Activated T-cell treated with anti-CD3 and anti-CD28 coated beads, Interleukin-2, amount 50 U/mL, for 48 hours (primary cell): ENCODE results near the gene CPEB2.
"Not testable (repeated sequence)": the region's sequence is repeated elsewhere in the genome, so short reads cannot be mapped to it uniquely, and the experiment has no call there.

ENCODE experiments used
- DNase-seq, 2 experiments: peaks; one replicate each; pipeline ENCODE4 v3.0.0-alpha.2; 2020

The CPEB2 gene

DNA sequence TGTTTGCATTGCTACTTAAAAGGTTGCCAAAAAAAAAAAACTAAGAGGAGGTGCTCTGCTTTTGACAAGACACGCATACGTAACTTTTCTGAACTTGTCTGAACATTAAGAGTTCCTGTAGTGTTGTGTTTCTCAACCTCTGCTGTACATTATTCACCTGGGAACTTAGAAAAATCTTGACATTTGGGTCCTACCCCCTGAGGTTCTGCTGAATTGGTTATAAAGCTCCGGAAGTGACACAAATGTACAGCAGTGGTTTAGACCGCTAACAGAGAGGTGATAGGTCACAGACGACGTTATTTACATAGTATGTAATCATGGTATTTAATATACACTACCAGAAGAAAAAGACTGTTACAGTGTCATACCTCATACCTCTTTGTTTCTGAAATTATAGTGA, 61.1 kb downstream of the CPEB2 start:
- no peak for DNase-seq

DNA sequence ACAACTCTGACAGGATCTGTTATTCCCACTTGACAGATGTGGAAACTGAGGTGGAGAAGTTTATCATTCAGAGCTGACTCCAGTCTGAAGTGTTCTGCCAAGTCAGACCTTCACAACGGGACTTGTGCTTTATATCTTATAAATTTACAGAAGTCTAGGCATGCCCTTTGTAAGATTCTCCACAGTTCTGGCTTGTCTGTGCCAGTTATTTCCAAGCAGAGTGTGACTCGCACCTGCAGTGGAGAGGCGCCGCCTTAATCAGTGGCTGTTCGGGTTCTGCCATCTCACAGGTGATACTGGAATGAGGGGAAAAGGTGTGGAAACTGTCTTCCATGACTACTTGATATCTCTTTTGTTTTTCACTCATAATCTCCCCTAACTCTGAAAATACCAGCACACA, 63.2 kb downstream of the CPEB2 start:
- DNase-seq: no peak

DNA sequence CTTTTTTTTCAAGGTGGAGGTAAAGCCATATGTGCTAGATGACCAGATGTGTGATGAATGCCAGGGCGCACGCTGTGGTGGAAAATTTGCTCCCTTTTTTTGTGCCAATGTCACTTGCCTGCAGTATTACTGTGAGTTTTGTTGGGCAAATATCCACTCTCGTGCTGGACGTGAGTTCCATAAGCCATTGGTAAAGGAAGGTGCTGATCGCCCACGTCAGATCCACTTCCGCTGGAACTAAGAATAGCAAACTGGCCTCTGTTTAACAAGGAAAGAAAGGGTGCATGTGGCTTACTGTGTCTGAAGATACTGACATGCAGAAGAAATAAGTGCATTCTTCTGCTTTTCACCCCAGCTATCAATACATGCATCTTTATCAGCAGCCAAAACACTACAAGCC, 63.9 kb downstream of the CPEB2 start:
- no peak for DNase-seq

- no peak for DNase-seq
Observed at GRCh38 chr4:15068298-15068697, 66.0 kb downstream of the CPEB2 start.

DNA sequence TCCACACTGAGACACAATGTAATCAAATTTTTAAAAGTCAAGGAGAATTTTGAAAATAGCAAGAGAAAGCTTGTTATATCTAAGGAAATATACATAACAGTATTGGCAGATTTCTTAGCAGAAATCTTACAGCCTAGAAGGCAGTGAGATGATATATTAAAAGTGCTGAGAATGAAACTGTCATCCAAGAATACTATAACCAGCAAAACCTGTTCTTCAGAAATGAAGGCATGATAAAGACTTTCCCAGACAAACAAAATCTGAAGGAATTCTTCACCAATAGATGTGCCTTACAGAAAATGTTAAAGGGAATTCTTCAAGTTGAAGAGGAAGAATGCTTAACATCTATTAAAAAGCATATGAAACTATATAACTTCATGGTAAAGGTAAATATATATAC, 73.6 kb downstream of the CPEB2 start:
- DNase-seq: no peak

- no peak for DNase-seq
Observed at GRCh38 chr4:15077969-15078368, 75.7 kb downstream of the CPEB2 start.

- no peak for DNase-seq
Observed at GRCh38 chr4:15078682-15079642, 76.7 kb downstream of the CPEB2 start.

DNA sequence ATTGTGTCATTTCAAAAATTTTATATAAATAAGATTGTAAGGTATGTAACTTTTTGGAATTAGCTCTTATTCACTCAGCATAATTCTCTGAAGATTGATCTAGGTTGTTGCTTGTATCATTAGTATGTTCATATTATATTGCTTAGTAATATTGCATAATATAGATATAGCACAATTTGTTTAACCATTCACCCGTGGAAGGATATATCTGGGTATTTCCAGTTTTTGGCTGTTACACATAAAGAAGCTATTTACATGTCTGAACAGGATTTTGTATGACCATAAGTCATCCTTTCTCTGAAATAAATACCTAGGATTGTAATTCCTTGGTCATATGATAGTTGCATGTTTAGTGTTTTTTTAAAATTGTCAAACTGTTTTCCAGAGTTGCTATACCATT, 82.5 kb downstream of the CPEB2 start:
- DNase-seq: no peak

GRCh38 chr4:15085762-15086161, 83.5 kb downstream of the CPEB2 start:
- not testable (repeated sequence) for DNase-seq

DNA sequence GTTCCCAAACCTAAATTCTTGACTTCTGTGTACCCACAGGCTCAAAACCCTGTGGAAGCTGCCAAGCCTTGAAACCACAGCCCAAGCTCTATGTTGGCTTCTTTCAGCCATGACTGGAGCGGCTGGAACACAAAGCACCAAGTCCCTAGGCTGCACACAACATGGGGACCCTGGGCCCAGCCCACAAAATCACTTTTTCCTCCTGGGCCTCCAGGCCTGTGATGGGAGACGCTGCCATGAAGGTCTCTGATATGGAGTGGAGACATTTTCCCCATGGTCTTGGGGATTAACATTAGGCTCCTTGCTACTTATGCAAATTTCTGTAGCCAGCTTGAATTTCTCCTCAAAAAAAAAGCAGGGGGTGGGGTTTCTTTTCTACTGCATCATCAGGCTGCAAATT, 84.0 kb downstream of the CPEB2 start:
- DNase-seq: not testable (repeated sequence)

- DNase-seq: no peak
Observed at GRCh38 chr4:15088394-15089035, 86.2 kb downstream of the CPEB2 start.

DNA sequence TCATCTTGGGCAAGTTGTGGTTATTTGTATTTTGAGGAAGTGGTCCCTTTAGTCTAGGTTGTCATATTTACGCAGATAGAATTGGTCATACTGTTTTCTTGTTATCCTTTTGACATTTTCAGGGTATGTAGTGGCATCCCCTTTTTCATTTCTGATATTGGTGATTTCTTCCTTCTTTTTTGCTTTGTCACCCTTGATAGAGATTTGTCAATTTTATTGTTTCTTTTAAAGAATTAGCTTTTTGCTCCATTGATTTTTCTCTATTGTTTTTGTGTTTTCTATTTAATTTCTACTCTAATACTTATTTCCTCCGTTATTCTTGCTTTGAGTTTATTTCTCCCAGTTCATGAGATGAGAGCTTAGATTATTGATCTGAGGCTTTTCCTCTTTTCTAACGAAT, 87.7 kb downstream of the CPEB2 start:
- DNase-seq: no peak

GRCh38 chr4:15100380-15100779, 98.1 kb downstream of the CPEB2 start:
- no peak for DNase-seq

DNA sequence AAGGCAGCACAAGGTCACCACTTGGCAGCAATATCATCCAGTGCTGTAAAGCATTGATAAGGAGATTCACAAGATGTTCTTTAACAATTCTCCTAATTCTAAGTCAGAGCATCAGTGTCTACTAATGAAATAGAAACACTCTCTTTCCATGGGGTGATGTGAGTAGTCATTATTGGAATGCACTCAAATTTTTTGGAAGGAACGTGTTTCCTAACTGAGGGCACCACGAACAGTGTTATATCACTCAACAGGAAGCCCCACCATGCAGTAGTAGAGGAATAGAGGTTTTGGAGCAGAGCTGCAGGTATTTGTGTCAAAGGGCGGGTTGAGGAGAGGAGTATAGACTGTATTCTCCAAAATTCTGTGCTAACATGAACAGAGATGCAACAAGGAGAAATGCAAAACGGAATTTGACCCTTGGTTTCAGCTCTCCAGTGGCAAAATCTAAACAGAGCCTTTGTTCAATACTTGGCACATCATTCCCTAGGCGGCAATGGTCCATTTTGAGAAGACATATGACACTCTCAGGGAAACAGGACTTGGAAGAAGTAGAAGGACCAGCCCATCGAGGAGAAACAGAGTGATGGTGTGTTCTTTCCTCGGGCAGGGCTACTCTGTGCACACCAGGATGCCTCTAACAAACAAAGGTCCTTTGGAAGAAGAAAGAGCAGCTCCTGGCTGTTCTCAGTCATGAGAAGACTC, 98.9 kb downstream of the CPEB2 start:
- DNase-seq: no peak

DNA sequence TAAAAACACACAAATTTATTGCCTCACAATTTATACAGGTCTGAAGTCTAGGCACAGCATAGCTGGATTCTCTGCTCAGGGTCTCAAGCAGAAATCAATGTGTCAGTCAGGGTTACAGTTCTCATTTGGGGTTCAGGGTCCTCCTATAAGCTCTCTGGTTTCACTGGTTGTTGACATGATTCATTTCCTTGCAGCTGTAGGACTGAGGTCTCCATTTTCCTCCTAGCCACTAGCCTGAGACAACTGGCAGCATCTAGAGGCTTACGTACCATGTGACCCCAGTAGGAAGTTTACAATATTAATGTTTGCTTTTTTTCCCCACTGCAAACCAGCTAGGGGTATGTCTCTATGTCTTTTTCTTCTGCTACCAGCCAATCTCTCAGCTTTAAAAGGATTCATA, 102.5 kb downstream of the CPEB2 start:
- DNase-seq: no peak

GRCh38 chr4:15106399-15106798, 104.1 kb downstream of the CPEB2 start:
- no peak for DNase-seq

- no peak for DNase-seq
Observed at GRCh38 chr4:15109600-15109999, 107.3 kb downstream of the CPEB2 start.

- no peak for DNase-seq
Observed at GRCh38 chr4:15110120-15110571, 107.9 kb downstream of the CPEB2 start.

GRCh38 chr4:15116509-15117079, 114.3 kb downstream of the CPEB2 start:
- no peak for DNase-seq

DNA sequence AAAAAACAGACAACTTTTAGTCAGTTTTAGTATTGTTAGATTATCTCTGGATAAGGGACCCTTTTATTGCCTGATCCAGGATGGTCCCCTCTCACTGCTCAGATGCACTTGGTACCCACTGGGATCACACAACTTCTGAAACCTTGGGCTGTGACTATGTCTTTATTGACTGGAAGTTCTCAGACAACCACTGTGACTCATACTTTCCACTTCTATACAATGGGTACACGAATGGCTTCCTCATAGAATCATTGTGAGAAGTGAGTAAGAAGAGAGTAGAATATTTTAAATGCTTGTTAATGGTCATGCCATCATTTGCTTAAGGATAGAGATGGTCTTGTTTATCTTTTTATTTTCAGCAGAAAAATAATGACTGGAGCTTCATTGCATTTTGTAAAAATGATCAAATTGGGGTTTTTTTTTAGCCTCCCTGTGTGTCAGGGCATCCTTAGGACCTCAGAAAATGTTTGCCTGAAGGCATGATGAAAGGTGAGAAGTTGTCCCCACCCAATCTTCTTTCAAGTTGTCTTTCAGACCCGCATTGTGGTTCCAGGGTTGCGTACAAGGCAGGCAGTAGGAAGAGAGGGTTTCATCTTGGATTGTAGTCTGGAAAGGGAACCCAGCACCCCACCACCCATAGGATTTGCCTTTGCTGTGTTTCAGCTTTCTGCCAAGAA, 115.1 kb downstream of the CPEB2 start:
- DNase-seq: peak in 1 of 2 experiments; percentile 19

- DNase-seq: no peak
Observed at GRCh38 chr4:15118292-15118691, 116.0 kb downstream of the CPEB2 start.
